GM21825 (cell line): Measurements from ENCODE around the gene PCDHA6.
"Not testable (repeated sequence)": the region's sequence is repeated elsewhere in the genome, so short reads cannot be mapped to it uniquely, and the experiment has no call there.

Experiments
- ATAC-seq: cut with Tn5 transposase; IDR thresholded peaks from one replicate; pipeline ENCODE4 v1.9.1; 2021; ENCODE audit warnings: mild to moderate bottlenecking, moderate library complexity; ENCODE audit not compliant: unreplicated experiment

The PCDHA6 gene, protein sequence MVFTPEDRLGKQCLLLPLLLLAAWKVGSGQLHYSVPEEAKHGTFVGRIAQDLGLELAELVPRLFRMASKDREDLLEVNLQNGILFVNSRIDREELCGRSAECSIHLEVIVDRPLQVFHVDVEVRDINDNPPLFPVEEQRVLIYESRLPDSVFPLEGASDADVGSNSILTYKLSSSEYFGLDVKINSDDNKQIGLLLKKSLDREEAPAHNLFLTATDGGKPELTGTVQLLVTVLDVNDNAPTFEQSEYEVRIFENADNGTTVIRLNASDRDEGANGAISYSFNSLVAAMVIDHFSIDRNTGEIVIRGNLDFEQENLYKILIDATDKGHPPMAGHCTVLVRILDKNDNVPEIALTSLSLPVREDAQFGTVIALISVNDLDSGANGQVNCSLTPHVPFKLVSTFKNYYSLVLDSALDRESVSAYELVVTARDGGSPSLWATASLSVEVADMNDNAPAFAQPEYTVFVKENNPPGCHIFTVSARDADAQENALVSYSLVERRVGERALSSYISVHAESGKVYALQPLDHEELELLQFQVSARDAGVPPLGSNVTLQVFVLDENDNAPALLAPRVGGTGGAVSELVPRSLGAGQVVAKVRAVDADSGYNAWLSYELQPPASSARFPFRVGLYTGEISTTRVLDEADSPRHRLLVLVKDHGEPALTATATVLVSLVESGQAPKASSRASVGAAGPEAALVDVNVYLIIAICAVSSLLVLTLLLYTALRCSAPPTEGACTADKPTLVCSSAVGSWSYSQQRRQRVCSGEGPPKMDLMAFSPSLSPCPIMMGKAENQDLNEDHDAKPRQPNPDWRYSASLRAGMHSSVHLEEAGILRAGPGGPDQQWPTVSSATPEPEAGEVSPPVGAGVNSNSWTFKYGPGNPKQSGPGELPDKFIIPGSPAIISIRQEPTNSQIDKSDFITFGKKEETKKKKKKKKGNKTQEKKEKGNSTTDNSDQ

DNA sequence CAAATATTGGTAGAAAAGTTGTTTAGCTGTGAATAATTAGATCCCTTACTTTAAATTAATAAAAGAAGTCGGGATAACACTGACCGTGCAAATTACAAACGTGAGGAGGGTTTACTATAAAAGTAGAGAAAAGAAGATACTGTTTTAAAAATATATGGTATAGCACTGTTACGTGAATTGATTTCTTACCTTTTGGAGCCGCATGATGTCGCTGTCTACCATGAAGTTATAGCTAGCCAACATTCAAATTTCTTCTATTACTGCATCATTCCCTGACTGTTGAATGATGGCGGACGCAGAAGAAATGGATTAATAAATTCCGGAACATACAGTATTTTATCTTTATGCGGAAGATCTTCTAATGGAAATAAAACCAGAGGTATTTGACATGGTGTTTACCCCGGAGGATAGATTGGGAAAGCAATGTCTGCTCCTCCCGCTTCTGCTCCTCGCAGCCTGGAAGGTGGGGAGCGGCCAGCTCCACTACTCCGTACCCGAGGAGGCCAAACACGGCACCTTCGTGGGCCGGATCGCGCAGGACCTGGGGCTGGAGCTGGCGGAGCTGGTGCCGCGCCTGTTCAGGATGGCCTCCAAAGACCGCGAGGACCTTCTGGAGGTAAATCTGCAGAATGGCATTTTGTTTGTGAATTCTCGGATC is at the start of gene PCDHA6:
PCDHA6 (plus strand) TSS at position 257 of the 658 bp plus-strand sequence; CDS start at position 389, 132 bp downstream.
- ATAC-seq: no peak

DNA sequence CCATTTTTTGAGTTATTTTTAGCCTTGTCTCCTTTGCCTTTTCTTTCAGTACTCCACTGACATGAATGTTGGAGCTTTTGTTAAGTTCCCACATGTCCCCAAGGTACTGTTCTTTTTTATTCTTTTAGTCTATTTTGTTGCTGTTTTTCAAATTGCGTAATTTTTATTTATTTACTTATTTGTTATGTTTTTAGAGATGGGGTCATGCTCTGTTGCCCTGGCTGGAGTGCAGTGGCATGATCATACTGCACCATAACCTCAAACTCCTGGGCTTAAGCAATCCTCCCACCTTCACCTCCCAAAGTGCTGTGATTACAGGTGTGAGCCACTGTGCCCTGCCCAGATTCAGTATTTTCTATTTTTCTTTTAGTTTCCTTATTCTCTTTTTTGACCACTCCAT is 47.2 kb upstream of the PCDHA6 start:
- no peak for ATAC-seq

DNA sequence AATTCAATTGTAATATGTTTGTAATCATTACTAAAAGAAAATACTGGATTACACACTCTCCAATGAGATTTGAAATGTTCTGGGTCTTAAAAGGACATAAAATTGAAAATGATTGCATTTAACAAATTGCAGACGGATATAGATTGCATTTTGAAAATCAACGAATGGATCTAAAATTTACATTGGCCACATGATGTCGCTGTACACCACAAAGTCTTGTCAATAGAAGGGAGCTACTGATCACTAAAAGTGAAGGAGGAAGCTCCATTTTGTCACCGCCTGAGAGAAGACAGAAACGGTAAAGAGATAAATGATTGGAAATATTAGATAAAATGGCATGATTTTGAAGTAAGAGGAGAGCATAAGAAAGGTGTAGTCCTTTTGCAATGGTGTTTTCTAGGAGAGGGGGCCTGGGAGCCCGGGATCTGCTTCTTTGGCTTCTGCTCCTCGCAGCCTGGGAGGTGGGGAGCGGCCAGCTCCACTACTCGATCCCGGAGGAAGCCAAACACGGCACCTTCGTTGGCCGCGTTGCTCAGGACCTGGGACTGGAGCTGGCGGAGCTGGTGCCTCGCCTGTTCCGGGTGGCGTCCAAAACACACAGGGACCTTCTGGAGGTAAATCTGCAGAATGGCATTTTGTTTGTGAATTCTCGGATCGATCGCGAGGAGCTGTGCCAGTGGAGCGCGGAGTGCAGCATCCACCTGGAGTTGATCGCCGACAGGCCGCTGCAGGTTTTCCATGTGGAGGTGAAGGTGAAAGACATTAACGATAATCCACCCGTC is 41.7 kb upstream of the PCDHA6 start, which contains the start of gene PCDHA1:
PCDHA1 (plus strand) TSS at position 236 of the 782 bp plus-strand sequence.
- no peak for ATAC-seq

DNA sequence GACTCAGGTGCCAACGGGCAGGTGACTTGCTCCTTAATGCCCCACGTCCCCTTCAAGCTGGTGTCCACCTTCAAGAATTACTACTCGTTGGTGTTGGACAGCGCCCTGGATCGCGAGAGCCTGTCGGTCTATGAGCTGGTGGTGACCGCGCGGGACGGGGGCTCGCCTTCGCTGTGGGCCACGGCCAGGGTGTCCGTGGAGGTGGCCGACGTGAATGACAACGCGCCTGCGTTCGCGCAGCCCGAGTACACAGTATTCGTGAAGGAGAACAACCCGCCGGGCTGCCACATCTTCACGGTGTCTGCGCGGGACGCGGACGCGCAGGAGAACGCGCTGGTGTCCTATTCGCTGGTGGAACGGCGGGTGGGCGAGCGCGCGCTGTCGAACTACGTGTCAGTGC is 40.3 kb upstream of the PCDHA6 start:
- not testable (repeated sequence) for ATAC-seq

DNA sequence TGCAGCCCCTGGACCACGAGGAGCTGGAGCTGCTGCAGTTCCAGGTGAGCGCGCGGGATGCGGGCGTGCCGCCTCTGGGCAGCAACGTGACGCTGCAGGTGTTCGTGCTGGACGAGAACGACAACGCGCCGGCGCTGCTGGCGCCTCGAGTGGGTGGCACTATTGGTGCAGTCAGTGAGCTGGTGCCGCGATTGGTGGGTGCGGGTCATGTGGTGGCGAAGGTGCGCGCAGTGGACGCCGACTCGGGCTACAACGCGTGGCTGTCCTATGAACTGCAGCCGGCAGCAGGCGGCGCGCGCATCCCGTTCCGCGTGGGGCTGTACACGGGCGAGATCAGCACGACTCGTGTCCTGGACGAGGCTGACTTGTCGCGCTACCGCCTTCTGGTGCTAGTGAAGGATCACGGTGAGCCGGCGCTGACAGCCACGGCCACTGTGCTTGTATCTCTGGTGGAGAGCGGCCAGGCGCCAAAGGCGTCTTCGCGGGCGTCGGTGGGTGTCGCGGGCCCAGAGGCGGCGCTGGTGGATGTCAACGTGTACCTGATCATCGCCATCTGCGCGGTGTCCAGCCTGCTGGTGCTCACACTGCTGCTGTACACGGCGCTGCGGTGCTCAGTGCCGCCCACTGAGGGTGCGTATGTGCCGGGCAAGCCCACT is 39.8 kb upstream of the PCDHA6 start:
- not testable (repeated sequence) for ATAC-seq

DNA sequence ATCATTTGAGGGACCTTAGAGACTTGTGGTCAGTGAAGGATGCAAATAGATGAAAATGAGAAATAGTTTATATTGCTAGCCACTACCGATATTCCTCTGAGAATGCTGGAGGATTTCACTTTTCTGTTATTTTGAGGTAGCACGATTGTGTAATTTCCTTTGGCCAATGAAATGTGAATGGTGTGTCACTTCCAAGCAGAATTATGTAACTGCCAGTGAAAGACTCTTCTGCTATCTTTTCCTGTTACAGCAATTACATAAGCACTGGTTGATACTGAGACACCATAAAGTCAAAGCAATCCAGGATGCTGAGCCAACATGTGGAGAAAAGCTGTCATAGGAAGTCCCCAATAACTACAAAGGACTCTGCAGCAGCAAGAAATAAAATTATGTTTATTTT is 36.7 kb upstream of the PCDHA6 start:
- ATAC-seq: no peak

DNA sequence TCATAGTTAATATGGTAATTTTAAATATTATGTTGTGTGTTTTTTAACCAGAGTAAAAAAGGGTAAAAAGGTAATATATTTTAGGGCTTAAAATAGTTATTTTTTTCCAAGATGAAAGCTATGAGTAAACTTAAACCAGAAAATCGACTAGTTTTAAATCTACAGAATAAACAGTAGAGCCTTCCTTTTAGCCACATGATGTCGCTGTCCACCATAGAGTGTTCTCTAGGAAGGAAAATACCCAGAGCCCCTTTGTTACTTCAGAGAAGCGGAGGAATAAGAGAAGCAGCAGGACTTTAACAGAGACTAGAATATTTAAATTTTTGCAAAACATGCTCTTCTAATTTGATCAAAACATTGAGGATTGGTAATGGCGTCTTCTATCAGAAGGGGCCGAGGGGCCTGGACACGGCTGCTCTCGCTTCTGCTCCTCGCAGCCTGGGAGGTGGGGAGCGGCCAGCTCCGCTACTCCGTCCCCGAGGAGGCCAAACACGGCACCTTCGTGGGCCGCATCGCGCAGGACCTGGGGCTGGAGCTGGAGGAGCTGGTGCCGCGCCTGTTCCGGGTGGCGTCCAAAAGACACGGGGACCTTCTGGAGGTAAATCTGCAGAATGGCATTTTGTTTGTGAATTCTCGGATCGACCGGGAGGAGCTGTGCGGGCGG is 33.0 kb upstream of the PCDHA6 start, which contains the start of gene PCDHA2:
PCDHA2 (plus strand) TSS at position 258 of the 664 bp plus-strand sequence.
- no peak for ATAC-seq

DNA sequence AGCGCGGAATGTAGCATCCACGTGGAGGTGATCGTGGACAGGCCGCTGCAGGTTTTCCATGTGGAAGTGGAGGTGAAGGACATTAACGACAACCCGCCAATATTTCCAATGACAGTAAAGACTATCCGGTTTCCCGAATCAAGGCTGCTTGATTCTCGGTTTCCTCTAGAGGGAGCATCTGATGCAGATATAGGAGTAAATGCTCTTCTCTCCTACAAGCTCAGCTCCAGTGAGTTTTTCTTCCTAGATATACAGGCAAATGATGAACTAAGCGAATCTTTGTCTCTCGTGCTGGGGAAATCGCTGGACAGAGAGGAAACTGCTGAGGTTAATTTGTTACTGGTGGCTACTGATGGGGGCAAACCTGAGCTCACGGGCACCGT is 32.5 kb upstream of the PCDHA6 start:
- ATAC-seq: no peak

DNA sequence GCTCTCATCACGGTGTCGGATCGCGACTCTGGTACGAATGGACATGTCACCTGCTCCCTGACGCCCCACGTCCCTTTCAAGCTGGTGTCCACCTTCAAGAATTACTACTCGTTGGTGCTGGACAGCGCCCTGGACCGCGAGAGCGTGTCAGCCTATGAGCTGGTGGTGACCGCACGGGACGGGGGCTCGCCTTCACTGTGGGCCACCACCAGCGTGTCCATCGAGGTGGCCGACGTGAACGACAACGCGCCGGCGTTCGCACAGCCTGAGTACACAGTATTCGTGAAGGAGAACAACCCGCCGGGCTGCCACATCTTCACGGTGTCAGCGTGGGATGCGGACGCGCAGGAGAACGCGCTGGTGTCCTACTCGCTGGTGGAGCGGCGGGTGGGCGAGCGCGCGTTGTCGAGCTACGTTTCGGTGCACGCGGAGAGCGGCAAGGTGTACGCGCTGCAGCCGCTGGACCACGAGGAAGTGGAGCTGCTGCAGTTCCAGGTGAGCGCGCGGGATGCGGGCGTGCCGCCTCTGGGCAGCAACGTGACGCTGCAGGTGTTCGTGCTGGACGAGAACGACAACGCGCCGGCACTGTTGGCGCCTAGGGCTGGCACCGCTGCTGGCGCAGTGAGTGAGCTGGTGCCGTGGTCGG is 31.6 kb upstream of the PCDHA6 start:
- ATAC-seq: not testable (repeated sequence)

DNA sequence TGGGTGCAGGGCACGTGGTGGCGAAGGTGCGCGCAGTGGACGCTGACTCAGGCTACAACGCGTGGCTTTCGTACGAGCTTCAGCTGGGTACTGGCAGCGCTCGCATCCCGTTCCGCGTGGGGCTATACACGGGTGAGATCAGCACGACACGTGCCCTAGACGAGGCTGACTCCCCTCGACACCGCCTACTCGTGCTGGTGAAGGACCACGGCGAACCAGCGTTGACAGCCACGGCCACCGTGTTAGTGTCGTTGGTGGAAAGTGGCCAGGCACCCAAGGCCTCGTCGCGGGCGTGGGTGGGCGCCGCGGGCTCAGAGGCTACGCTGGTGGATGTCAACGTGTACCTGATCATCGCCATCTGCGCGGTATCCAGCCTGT is 31.1 kb upstream of the PCDHA6 start:
- ATAC-seq: no peak

DNA sequence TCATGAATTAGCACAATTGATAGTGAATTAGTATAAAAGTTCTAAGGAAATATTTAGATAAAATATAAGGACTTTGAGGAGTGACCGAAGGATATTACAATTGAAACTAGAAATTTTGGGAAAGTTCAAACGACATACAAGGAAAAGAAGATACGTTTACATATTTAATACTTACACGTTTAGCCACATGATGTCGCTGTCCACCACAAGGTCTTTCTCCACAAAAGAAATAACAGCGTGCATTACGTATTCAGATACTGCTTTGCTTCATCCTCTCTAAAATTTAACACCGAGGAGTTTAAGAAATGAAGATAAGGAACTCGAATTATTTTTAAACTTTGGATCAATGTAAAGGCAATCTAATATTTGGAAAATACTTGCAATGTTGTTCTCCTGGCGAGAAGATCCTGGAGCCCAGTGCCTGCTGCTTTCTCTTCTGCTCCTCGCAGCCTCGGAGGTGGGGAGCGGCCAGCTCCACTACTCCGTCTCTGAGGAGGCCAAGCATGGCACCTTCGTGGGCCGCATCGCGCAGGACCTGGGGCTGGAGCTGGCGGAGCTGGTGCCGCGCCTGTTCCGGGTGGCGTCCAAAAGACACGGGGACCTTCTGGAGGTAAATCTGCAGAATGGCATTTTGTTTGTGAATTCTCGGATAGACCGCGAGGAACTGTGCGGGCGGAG is 26.8 kb upstream of the PCDHA6 start, which contains the start of gene PCDHA3:
PCDHA3 (plus strand) TSS at position 242 of the 678 bp plus-strand sequence.
- ATAC-seq: no peak

DNA sequence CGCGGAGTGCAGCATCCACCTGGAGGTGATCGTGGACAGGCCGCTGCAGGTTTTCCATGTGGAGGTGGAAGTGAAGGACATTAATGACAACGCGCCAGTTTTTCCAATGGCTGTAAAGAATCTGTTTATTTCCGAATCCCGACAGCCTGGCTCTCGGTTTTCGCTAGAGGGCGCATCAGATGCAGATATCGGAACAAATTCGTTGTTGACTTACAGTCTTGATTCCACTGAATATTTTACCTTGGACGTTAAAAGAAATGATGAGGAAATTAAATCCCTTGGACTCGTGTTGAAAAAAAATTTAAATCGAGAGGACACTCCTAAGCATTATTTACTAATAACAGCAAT is 26.3 kb upstream of the PCDHA6 start:
- ATAC-seq: no peak

DNA sequence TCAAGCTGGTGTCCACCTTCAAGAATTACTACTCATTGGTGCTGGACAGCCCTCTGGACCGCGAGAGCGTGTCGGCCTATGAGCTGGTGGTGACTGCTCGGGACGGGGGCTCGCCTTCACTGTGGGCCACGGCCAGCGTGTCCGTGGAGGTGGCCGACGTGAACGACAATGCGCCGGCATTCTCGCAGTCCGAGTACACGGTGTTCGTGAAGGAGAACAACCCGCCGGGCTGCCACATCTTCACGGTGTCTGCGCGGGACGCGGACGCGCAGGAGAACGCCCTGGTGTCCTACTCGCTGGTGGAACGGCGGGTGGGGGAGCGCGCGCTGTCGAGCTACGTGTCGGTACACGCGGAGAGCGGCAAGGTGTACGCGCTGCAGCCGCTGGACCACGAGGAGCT is 25.4 kb upstream of the PCDHA6 start:
- ATAC-seq: not testable (repeated sequence)

DNA sequence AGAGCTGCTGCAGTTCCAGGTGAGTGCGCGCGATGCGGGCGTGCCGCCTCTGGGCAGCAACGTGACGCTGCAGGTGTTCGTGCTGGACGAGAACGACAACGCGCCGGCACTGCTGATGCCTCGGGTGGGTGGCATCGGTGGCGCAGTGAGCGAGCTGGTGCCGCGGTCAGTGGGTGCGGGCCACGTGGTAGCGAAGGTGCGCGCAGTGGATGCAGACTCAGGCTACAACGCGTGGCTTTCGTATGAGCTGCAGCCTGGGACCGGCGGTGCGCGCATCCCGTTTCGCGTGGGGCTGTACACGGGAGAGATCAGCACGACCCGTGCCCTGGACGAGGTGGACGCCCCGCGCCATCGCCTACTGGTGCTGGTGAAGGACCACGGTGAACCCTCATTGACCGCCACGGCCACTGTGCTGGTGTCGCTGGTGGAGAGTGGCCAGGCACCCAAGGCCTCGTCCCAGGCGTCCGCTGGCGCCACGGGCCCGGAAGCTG is 24.9 kb upstream of the PCDHA6 start:
- ATAC-seq: no peak

DNA sequence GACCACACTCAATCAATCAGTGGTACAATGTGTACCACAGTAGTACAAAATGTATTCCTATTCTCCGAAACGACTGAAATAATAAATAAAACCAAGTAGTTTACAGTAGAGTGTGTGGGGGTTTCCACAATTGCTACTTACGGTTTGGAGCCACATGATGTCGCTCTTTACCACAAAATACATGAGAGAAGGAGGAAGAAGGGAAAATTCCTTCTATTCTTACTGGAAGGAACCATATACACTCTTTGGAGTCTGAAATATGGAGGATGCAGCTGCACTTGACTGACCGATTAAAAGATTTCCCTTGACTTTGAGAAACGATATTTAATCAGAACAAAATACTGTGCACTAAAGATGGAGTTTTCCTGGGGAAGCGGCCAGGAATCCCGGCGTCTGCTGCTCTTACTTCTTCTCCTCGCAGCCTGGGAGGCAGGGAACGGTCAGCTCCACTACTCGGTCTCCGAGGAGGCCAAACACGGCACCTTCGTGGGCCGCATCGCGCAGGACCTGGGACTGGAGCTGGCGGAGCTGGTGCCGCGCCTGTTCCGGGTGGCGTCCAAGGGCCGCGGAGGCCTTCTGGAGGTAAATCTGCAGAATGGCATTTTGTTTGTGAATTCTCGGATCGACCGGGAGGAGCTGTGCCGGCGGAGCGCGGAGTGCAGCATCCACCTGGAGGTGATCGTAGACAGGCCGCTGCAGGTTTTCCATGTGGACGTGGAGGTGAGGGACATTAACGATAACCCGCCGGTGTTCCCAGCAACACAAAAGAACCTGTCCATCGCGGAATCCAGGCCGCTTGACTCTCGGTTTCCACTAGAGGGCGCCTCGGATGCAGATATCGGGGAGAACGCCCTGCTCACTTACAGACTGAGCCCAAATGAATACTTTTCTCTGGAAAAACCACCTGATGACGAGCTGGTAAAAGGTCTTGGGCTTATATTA is 20.7 kb upstream of the PCDHA6 start, which contains the start of gene PCDHA4:
PCDHA4 (plus strand) TSS at position 235 of the 942 bp plus-strand sequence.
- ATAC-seq: no peak

DNA sequence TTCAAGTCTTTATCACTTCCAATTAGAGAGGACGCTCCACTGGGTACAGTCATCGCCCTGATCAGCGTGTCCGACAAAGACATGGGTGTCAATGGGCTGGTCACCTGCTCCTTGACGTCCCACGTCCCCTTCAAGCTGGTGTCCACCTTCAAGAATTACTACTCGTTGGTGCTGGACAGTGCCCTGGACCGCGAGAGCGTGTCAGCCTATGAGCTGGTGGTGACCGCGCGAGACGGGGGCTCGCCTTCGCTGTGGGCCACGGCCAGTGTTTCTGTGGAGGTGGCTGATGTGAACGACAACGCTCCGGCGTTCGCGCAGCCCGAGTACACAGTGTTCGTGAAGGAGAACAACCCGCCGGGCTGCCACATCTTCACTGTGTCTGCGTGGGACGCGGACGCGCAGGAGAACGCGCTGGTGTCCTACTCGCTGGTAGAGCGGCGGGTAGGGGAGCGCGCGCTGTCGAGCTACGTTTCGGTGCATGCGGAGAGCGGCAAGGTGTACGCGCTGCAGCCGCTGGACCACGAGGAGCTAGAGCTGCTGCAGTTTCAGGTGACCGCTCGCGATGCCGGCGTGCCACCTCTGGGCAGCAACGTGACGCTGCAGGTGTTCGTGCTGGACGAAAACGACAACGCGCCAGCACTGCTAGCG is 19.4 kb upstream of the PCDHA6 start:
- not testable (repeated sequence) for ATAC-seq
